Skin of body (tissue), 2 donors: ENCODE data around the gene PPHLN1. TPM values are rescaled to one million over a fixed set of nuclear protein-coding genes. Genes with fewer than 3 reads are reported as not detected.
A peak's percentile ranks its signal among the peaks of the same experiment; 100 is the strongest.
"Not testable (repeated sequence)": the region's sequence is repeated elsewhere in the genome, so short reads cannot be mapped to it uniquely, and the experiment has no call there.

Source experiments
- DNase-seq: peaks from one replicate; lab custom pipeline; 2025; lab: John Stamatoyannopoulos, UW
- total RNA-seq: library from RNA; depleted of rRNA; stranded (reverse); fragments of >200 nt; gene quantifications from one replicate; pipeline ENCODE4 v1.2.3, GENCODE V29; 2014

The PPHLN1 gene
- total RNA-seq, 1 donor from 2014 or later: 57.0 TPM

- DNase-seq: no peak
Observed at GRCh38 chr12:42370013-42370412, 44.0 kb downstream of the PPHLN1 start.

- peak; percentile 21 for DNase-seq
Observed at GRCh38 chr12:42372154-42372791, 46.3 kb downstream of the PPHLN1 start.

- DNase-seq: no peak
Observed at GRCh38 chr12:42373669-42374068, 47.7 kb downstream of the PPHLN1 start.

- DNase-seq: no peak
Observed at GRCh38 chr12:42380733-42381132, 54.8 kb downstream of the PPHLN1 start.

- DNase-seq: no peak
Observed at GRCh38 chr12:42382013-42382696, 56.2 kb downstream of the PPHLN1 start.

- DNase-seq: no peak
Observed at GRCh38 chr12:42385326-42385841, 59.4 kb downstream of the PPHLN1 start.

- DNase-seq: no peak
Observed at GRCh38 chr12:42386308-42386707, 60.3 kb downstream of the PPHLN1 start.

GRCh38 chr12:42388086-42388485 is 62.1 kb downstream of the PPHLN1 start:
- not testable (repeated sequence) for DNase-seq

- no peak for DNase-seq
Observed at GRCh38 chr12:42394429-42394828, 68.5 kb downstream of the PPHLN1 start.

GRCh38 chr12:42396473-42397259 is 70.7 kb downstream of the PPHLN1 start:
- DNase-seq: no peak

GRCh38 chr12:42402821-42403411 is 76.9 kb downstream of the PPHLN1 start:
- no peak for DNase-seq

- DNase-seq: no peak
Observed at GRCh38 chr12:42407306-42407705, 81.3 kb downstream of the PPHLN1 start.

GRCh38 chr12:42409471-42409870 is 83.5 kb downstream of the PPHLN1 start:
- DNase-seq: no peak

GRCh38 chr12:42410340-42410739 is 84.4 kb downstream of the PPHLN1 start:
- DNase-seq: no peak

GRCh38 chr12:42420395-42420794 is 94.4 kb downstream of the PPHLN1 start:
- no peak for DNase-seq

- peak; percentile 19 for DNase-seq
Observed at GRCh38 chr12:42421844-42422779, 96.1 kb downstream of the PPHLN1 start.

- DNase-seq: no peak
Observed at GRCh38 chr12:42422785-42423184, 96.8 kb downstream of the PPHLN1 start.

GRCh38 chr12:42426746-42427145 is 100.8 kb downstream of the PPHLN1 start:
- no peak for DNase-seq

GRCh38 chr12:42428850-42429249 is 102.9 kb downstream of the PPHLN1 start:
- no peak for DNase-seq

- no peak for DNase-seq
Observed at GRCh38 chr12:42432517-42433140, 106.7 kb downstream of the PPHLN1 start.
